NCI-H187 (cell line): ENCODE results near the gene TBR1.

Experiments
- DNase-seq, 2 experiments: peaks; one replicate each; lab custom pipeline; 2025; lab: John Stamatoyannopoulos, UW

Gene TBR1

DNA sequence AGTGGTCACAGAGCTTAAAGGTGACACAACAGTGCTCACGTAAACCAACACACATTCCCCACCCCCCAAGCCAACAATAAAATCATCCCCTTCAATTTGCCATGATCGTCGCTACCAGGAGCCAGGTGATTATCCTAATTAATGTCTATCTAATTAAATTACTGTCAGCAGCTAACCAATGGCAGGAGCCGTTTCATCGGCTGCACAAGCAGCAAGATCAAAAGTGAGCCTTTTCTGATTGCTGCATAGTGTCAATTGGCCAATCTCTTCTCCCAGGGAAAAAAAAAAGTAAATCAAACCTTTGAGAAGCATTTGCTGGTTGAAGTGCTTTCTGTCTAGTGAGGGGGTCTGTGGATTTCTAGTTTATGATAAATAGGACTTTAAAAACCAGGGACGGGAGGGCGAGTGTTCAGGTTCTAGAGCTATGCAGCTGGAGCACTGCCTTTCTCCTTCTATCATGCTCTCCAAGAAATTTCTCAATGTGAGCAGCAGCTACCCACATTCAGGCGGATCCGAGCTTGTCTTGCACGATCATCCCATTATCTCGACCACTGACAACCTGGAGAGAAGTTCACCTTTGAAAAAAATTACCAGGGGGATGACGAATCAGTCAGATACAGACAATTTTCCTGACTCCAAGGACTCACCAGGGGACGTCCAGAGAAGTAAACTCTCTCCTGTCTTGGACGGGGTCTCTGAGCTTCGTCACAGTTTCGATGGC lies at the start of gene TBR1:
Gene TBR1, plus strand, starts transcription at position 311 of the 721 bp plus-strand sequence. Its CDS starts 114 bp downstream, at position 425.
- DNase-seq = no peak

DNA sequence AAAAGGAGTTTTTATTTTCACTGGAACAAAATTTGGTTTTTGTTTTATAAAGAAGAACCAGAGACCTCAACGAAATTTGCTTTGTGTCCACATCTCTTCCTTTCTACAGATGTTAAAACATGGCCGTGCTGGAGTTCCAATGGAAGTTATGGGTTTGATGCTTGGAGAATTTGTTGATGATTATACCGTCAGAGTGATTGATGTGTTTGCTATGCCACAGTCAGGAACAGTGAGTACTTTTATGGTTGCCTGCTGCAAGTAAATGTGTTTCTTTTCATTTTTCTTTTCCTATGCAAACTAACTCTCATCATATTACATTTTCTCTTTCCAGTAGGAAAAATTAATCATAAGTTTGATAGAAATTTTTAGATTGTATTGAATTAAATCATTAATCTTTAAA lies 48.4 kb upstream of the TBR1 start:
- DNase-seq = no peak

DNA sequence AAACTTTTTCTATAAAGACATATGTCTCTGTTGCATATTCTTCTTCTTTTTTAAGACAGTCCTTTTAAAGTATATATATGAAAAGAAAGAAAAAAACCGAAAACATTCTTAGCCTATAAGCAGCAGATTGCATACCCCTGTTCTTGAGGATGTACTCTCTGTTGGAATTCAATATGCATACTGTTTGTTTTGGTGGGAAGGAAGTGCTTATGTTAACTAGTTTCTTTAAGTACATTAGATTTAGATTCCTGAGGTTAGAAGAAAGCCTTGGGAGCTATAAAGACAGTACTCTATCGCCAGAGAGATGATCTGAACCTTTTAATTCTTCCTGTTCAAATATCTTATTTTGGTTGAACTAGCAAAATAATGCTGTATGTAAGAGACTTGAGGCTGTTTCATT lies 46.8 kb upstream of the TBR1 start:
- DNase-seq = no peak

GRCh38 chr2:161370981-161371380 lies 45.1 kb upstream of the TBR1 start:
- DNase-seq = no peak

- no peak for DNase-seq
Observed at GRCh38 chr2:161371869-161372268, 44.2 kb upstream of the TBR1 start.

- DNase-seq = no peak
Observed at GRCh38 chr2:161373942-161374341, 42.2 kb upstream of the TBR1 start.

- no peak for DNase-seq
Observed at GRCh38 chr2:161374446-161374845, 41.7 kb upstream of the TBR1 start.

GRCh38 chr2:161379740-161380139 lies 36.4 kb upstream of the TBR1 start:
- no peak for DNase-seq

- no peak for DNase-seq
Observed at GRCh38 chr2:161381546-161381945, 34.6 kb upstream of the TBR1 start.

- DNase-seq = no peak
Observed at GRCh38 chr2:161382747-161383146, 33.4 kb upstream of the TBR1 start.

DNA sequence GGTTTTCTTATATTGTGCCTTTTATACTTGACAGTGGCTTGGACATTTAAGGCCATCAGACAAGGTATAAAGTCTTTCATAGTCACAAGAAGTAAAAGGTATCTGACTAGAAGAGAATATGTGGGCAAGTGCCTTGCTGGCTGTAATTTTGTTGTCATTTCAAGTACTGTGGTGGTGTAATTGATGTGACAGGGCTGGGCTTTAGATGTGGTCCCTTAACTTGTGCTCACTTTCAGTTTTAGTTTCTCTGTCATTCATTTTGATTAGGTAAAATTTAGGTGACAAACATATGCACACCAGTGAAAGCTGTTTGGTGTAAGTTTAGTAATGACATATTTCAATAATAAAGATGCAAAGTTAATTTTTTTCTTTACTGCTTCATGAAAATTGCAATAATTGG lies 31.2 kb upstream of the TBR1 start:
- no peak for DNase-seq

GRCh38 chr2:161386228-161386824 lies 29.8 kb upstream of the TBR1 start:
- no peak for DNase-seq

GRCh38 chr2:161388146-161388779 lies 27.8 kb upstream of the TBR1 start:
- no peak for DNase-seq

DNA sequence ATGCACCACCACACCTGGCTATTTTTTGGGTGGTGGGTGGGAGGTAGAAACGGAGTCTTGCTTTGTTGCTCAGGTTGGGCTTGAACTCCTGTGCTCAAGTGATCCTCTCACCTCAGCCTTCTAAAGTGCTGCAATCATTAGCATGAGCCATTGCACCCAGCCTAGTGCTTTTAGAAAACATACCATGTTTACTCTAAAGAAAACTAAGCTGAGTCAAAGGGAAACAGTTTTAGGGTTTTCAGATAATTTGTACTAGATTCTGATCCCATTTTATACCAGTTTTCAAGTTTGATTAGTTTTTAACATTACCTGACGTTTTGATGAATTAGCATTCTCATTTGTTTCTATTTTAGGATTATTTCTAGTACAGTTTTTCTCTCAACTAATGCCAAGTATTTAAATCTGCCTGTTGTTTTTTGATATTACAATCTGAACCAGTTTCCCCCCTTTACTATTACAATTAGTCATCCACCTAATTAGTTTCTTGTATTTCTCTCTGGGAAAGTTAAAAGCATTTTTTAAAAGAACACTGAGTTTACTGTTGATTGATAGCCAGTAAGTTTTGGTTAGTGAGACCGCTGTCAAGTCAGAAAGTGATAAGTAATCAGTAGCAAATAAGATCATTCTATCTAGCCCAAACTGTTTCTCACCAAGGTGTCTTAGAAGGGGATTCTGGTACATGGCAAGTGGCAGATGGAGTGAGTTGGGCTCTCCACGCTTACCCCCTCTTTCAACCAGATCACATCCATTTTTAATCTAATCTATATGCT lies 24.2 kb upstream of the TBR1 start:
- no peak for DNase-seq

- DNase-seq = no peak
Observed at GRCh38 chr2:161400076-161400475, 16.0 kb upstream of the TBR1 start.

- DNase-seq = no peak
Observed at GRCh38 chr2:161402297-161402696, 13.8 kb upstream of the TBR1 start.

- DNase-seq = no peak
Observed at GRCh38 chr2:161406316-161406715, 9.8 kb upstream of the TBR1 start.

GRCh38 chr2:161407597-161407996 lies 8.5 kb upstream of the TBR1 start:
- no peak for DNase-seq

- DNase-seq = no peak
Observed at GRCh38 chr2:161409308-161409907, 6.7 kb upstream of the TBR1 start.

DNA sequence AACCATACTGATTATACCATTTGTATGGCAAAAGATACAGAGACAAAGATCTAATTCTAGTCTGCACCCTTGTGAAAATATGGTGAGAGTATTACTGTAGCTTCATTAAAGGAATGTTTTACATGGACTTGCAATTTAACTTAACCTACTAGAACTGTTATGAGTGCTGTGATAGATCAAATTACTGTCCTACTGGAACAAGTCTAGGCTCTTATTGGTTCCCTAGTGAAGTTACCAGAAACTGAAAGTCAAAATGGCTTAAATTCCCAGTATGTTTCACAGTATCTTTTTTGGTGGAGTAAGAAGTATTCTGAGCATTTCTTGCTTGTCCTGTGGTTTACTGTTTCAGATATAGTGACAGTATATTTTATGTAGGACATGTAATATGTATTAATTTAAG lies 3.8 kb upstream of the TBR1 start:
- DNase-seq = no peak

DNA sequence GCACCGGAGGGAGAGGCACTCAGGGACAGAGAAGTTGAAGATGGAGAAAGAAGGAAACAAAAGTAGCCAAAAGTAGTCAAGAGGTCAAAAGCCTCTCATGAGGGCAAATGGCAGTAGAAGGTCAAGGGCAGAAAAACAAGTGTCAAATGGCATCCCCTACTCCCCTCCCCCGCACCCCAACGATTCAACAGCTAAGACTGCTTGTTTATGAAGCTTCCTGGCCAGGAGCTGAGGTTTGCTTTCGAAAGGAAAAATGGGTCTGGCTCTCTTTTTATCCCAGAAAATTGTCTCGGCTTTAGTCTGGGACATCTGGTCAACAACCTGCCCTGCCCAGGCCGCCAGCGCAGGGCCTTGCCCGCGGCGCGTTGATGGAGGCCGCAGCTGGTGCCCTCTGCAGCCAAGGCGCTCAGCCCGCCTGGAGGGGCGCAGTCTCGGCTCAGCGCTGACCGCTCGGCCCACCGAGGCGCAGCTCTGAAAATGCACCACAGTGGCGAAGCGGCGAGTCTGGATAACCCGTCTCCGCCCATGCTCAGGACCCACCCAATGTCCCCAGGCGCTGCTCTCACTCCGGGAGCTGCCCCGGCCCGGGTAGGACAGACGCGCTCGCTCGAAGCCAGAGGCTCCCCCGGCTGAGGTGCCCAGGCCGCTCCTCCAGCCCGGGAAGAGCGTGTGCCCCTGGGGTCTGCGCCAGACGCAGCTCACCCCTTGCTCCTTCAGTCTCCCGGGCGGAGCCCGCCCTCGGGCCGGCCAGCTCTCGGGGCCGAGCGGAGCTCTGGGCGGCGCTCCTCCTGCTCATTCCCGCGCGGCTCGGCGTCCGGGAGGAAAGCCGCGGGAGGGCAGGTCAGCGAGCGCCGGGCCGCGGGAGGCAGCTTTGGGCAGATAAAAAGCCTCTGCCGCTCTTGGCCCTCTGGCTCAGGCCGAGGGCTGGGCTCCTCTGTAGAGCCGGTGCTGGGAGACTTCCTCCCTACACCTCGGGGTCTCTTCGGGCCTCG lies 1.8 kb upstream of the TBR1 start:
- DNase-seq = no peak
